ENCODE results near the gene GPR85. TPM values are rescaled to one million over a fixed set of nuclear protein-coding genes. Genes with fewer than 3 reads are reported as not detected.

GPR85 gene
- total RNA-seq, 1 donor from 2014 or later: 2.1 TPM

GRCh38 chr7:113046453-113046852 lies 40.2 kb downstream of the GPR85 start:
- H3K27me3 Mint-ChIP-seq (ENCODE audit: low read depth): peaks cover 16% of the 10 kb centered on the region

DNA sequence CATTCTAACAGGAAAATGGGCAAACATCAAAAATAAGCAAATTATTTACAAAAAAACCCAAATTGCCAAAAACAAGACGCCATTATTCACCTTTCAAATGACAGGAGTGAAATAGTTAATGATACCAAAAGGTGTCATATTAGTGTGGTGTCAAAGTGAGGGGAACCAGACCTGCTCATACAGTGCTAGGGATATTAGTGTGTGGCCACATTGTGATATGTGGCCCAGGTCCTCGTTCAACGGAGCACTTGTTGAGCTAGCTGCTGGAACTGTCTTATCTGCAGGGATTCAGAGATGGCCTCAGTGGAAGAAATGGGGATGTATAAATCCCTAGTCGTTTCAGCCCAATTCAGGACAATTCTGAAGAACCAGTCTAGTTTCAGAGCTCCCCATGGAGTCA lies 41.2 kb downstream of the GPR85 start:
- H3K27ac Mint-ChIP-seq: no peak overlapping the region
- TF ChIP-seq, protein P1, sequence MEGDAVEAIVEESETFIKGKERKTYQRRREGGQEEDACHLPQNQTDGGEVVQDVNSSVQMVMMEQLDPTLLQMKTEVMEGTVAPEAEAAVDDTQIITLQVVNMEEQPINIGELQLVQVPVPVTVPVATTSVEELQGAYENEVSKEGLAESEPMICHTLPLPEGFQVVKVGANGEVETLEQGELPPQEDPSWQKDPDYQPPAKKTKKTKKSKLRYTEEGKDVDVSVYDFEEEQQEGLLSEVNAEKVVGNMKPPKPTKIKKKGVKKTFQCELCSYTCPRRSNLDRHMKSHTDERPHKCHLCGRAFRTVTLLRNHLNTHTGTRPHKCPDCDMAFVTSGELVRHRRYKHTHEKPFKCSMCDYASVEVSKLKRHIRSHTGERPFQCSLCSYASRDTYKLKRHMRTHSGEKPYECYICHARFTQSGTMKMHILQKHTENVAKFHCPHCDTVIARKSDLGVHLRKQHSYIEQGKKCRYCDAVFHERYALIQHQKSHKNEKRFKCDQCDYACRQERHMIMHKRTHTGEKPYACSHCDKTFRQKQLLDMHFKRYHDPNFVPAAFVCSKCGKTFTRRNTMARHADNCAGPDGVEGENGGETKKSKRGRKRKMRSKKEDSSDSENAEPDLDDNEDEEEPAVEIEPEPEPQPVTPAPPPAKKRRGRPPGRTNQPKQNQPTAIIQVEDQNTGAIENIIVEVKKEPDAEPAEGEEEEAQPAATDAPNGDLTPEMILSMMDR (IDR thresholded peaks at IDR 0.05; ENCODE audit: unreplicated experiment): no peak
- peaks cover 9% of the 10 kb centered on the region for H3K9me3 Mint-ChIP-seq
- H3K27me3 Mint-ChIP-seq (ENCODE audit: low read depth): peaks cover 18% of the 10 kb centered on the region
- H3K4me3 Mint-ChIP-seq: no peak overlapping the region
- no peak for DNase-seq (ENCODE audit: low spot score in 2 of 2, unreplicated experiment in 2 of 2)
- no peaks in the 10 kb centered on the region for H3K4me1 Mint-ChIP-seq
- H3K36me3 Mint-ChIP-seq: no peaks in the 10 kb centered on the region

More at GRCh38 chr7:113046453-113046852, 40.2 kb downstream of the GPR85 start:
- peaks cover 20% of the 10 kb centered on the region for H3K9me3 Mint-ChIP-seq
- TF ChIP-seq, protein P1 (IDR thresholded peaks at IDR 0.05; ENCODE audit: unreplicated experiment): no peak
- H3K4me1 Mint-ChIP-seq: no peaks in the 10 kb centered on the region
- H3K27ac Mint-ChIP-seq: no peak overlapping the region
- DNase-seq (ENCODE audit: low spot score in 2 of 2, unreplicated experiment in 2 of 2): no peak
- H3K36me3 Mint-ChIP-seq: no peaks in the 10 kb centered on the region
- H3K4me3 Mint-ChIP-seq: no peak overlapping the region

DNA sequence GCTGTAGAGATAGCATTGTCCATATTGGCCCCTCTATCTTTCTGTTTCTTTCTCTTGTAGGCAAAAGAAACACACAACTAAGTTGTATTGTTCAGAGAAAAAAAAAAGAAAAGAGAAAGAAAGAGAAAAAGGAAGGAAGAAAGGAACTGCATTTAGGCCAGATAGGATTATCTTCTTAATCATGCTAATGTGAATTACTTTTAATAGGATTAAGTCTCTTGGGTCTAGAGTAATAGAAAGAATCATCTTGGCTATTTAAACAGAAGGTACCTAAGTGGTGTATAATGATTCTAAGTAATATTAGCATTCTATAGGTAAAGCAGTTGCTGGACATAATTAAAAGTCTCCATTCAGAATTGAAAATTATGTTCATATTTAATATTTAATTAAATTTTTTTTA lies 42.2 kb downstream of the GPR85 start:
- no peaks in the 10 kb centered on the region for H3K36me3 Mint-ChIP-seq
- peaks cover 2% of the 10 kb centered on the region for H3K9me3 Mint-ChIP-seq
- H3K4me1 Mint-ChIP-seq: no peaks in the 10 kb centered on the region
- H3K27me3 Mint-ChIP-seq (ENCODE audit: low read depth): peaks cover 18% of the 10 kb centered on the region
- no peak overlapping the region for H3K4me3 Mint-ChIP-seq
- DNase-seq (ENCODE audit: low spot score in 2 of 2, unreplicated experiment in 2 of 2): no peak
- no peak overlapping the region for H3K27ac Mint-ChIP-seq
- TF ChIP-seq, protein P1 (IDR thresholded peaks at IDR 0.05; ENCODE audit: unreplicated experiment): no peak

DNA sequence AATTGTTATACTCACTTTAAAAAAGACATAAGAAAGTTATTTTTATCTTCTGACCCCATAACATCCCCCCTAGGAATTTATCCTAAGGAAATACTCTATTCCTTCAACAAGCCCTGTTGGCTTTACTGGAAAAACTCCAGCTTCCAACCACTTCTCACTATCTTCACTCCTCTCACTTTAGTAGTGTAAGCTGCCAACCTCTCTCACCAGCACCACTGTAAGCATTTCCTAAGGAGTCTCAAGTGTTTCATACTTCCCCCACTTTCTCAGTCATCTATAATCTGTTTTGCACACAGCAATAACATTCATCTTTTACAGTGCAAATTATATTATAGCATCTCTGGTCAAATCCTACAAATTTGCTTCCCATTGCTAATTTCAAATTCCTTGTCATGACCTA lies 45.8 kb downstream of the GPR85 start:
- H3K4me3 Mint-ChIP-seq: no peak overlapping the region
- no peak for DNase-seq (ENCODE audit: low spot score in 2 of 2, unreplicated experiment in 2 of 2)
- TF ChIP-seq, protein P1 (IDR thresholded peaks at IDR 0.05; ENCODE audit: unreplicated experiment): no peak
- no peak overlapping the region for H3K27ac Mint-ChIP-seq
- H3K27me3 Mint-ChIP-seq (ENCODE audit: low read depth): peaks cover 19% of the 10 kb centered on the region
- H3K36me3 Mint-ChIP-seq: no peaks in the 10 kb centered on the region
- no peaks in the 10 kb centered on the region for H3K4me1 Mint-ChIP-seq
- H3K9me3 Mint-ChIP-seq: peaks cover 3% of the 10 kb centered on the region

DNA sequence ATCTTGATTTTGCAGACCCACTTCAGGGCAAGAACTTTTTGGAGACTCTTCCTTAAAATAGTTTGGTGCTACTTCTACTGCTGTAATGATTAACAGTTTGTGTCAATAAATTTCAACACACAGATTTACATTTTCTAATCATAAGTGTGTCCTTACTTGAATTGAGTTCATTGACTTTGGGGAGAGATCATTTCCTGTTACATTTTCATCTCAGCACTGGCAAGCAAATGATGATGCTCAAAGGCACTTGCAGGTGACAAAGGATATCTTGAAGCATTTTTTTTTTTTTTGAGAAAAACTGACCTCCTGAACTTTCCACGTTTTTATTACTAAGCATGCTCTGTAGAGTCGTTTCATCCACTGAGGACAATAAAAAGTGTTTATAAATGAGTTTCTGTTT lies 52.7 kb downstream of the GPR85 start:
- Mint-ChIP-seq H3K4me3 (no peak overlapping the region), H3K4me1 (no peaks in the 10 kb centered on the region), H3K27ac (no peak overlapping the region), H3K9me3 (peaks cover 4% of the 10 kb centered on the region), H3K27me3 (ENCODE audit: low read depth) (peaks cover 3% of the 10 kb centered on the region), H3K36me3 (no peaks in the 10 kb centered on the region)
- TF ChIP-seq, protein P1 (IDR thresholded peaks at IDR 0.05; ENCODE audit: unreplicated experiment): no peak
- no peak for DNase-seq (ENCODE audit: low spot score in 2 of 2, unreplicated experiment in 2 of 2)

Other genes starting within 250 kb of the GPR85 start
- 39.0 to 39.9 TPM (median 39.2 TPM) in 3 replicates for gene SMIM30, start 31.7 kb upstream of the GPR85 start, total RNA-seq

All from mesothelial cell of epicardium (in vitro differentiated cells).